IMR-90 (cell line): ENCODE measurements around the gene ZFP36L1. TPM values are rescaled to one million over a fixed set of nuclear protein-coding genes. Genes with fewer than 3 reads are reported as not detected.
A peak's percentile ranks its signal among the peaks of the same experiment; 100 is the strongest.

Source experiments
- ATAC-seq: fragments of 200-7000 bp; cut with Tn5 transposase; 2 replicates; pipeline ENCODE4 v1.9.1; 2020; ENCODE audit warnings: low read depth, mild to moderate bottlenecking, moderate library complexity
- BruUV-seq: library from RNA; stranded (reverse); fragments of 400-500 nt; replicated peaks from 2 replicates; lab custom pipeline; 2021; lab: Mats Ljungman, UMichigan
- CTCF ChIA-PET: fragments of 300-600 bp; formaldehyde crosslinking; extraction: SDS; loops from one replicate; lab custom pipeline; 2021; ENCODE audit warnings: antibody characterized with exemption; lab: Yijun Ruan, JAX
- POLR2A ChIA-PET: fragments of 300-600 bp; sonication (Branson Sonifier 250); formaldehyde crosslinking; loops from one replicate; lab custom pipeline; 2022; ENCODE audit warnings: antibody characterized with exemption; ENCODE audit not compliant: unreplicated experiment; lab: Charles Lee
- DNase-seq: peaks from one replicate; pipeline ENCODE4 v3.0.0; 2013
- H2AFZ ChIP-seq: replicated peaks from 2 replicates; pipeline ENCODE3; 2013; ENCODE audit warnings: low read length, mild to moderate bottlenecking; ENCODE audit not compliant: poor library complexity
- H2AK5ac ChIP-seq: 2 replicates; pipeline ENCODE4 v1.6.1; 2013; ENCODE audit warnings: low read depth, low read length, inconsistent platforms
- H2AK9ac ChIP-seq: replicated peaks from 2 replicates; pipeline ENCODE3; 2013; ENCODE audit warnings: mild to moderate bottlenecking, low read depth, low read length, moderate library complexity; ENCODE audit not compliant: poor library complexity
- H2BK120ac ChIP-seq: 2 replicates; pipeline ENCODE4 v1.6.1; 2013; ENCODE audit warnings: low read depth, low read length, inconsistent platforms
- H2BK15ac ChIP-seq: 3 replicates; pipeline ENCODE4 v1.6.1; 2013; ENCODE audit warnings: low read depth, low read length, inconsistent platforms
- H2BK20ac ChIP-seq: 2 replicates; pipeline ENCODE4 v1.6.1; 2013; ENCODE audit warnings: low read depth, mild to moderate bottlenecking, inconsistent platforms, low read length, moderate library complexity
- H2BK5ac ChIP-seq: 2 replicates; pipeline ENCODE4 v1.6.1; 2013; ENCODE audit warnings: mild to moderate bottlenecking, low read depth, low read length, inconsistent platforms; ENCODE audit not compliant: poor library complexity, severe bottlenecking
- H3K14ac ChIP-seq: replicated peaks from 2 replicates; pipeline ENCODE4 v1.6.1; 2013; ENCODE audit warnings: low read depth, low read length, inconsistent platforms
- H3K18ac ChIP-seq: 2 replicates; pipeline ENCODE4 v1.6.1; 2013; ENCODE audit warnings: low read depth, low read length, control low read depth
- H3K23ac ChIP-seq: 2 replicates; pipeline ENCODE4 v1.6.1; 2013; ENCODE audit warnings: low read depth, low read length, inconsistent platforms
- H3K27ac ChIP-seq: 2 replicates; pipeline ENCODE4 v1.5.1; 2013; ENCODE audit warnings: mild to moderate bottlenecking, control low read depth, low read length; ENCODE audit not compliant: insufficient read depth
- H3K27me3 ChIP-seq: 2 replicates; pipeline ENCODE4 v1.6.1; 2013; ENCODE audit warnings: low read length; ENCODE audit not compliant: control insufficient read depth, insufficient read depth
- H3K36me3 ChIP-seq: 2 replicates; pipeline ENCODE4 v1.6.1; 2013; ENCODE audit warnings: low read length, mixed read lengths; ENCODE audit not compliant: control insufficient read depth, insufficient read depth
- H3K4ac ChIP-seq: 2 replicates; pipeline ENCODE4 v1.6.1; 2013; ENCODE audit warnings: low read depth, low read length, inconsistent platforms
- H3K4me1 ChIP-seq: 2 replicates; pipeline ENCODE4 v1.6.1; 2013; ENCODE audit warnings: low read length, mixed read lengths; ENCODE audit not compliant: control insufficient read depth, insufficient read depth
- H3K4me2 ChIP-seq: 2 replicates; pipeline ENCODE4 v1.6.1; 2013; ENCODE audit warnings: low read depth, mild to moderate bottlenecking, control low read depth, low read length, moderate library complexity
- H3K4me3 ChIP-seq: 2 replicates; pipeline ENCODE4 v1.5.1; 2013; ENCODE audit warnings: low read depth, mild to moderate bottlenecking, control low read depth, low read length, moderate library complexity; ENCODE audit not compliant: insufficient read depth
- H3K56ac ChIP-seq: 2 replicates; pipeline ENCODE4 v1.6.1; 2013; ENCODE audit warnings: low read length, inconsistent platforms; ENCODE audit not compliant: insufficient read depth; ENCODE audit errors: extremely low read depth
- H3K79me1 ChIP-seq, 2 experiments: 2 replicates each; pipeline ENCODE4 v1.6.1; 2013; ENCODE audit warnings: low read length in 2 of 2, inconsistent platforms in 1 of 2, low read depth in 1 of 2
- H3K9ac ChIP-seq: 2 replicates; pipeline ENCODE4 v1.6.1; 2013; ENCODE audit warnings: low read depth, low read length, control low read depth
- H3K9me1 ChIP-seq: 2 replicates; pipeline ENCODE4 v1.6.1; 2013; ENCODE audit warnings: low read length, inconsistent platforms; ENCODE audit not compliant: insufficient read depth
- H3K9me3 ChIP-seq: 2 replicates; pipeline ENCODE4 v1.6.1; 2013; ENCODE audit warnings: low read length; ENCODE audit not compliant: control insufficient read depth, insufficient read depth
- H4K20me1 ChIP-seq: 2 replicates; pipeline ENCODE4 v1.6.1; 2013; ENCODE audit warnings: low read length, inconsistent platforms; ENCODE audit not compliant: insufficient read depth
- H4K5ac ChIP-seq: 2 replicates; pipeline ENCODE4 v1.6.1; 2013; ENCODE audit warnings: mild to moderate bottlenecking, low read depth, low read length, control low read depth
- H4K8ac ChIP-seq, 2 experiments: 2 replicates each; pipeline ENCODE4 v1.6.1; 2013; ENCODE audit warnings: low read depth in 2 of 2, low read length in 2 of 2, control low read depth in 1 of 2, inconsistent platforms in 1 of 2
- H4K91ac ChIP-seq: 2 replicates; pipeline ENCODE4 v1.6.1; 2013; ENCODE audit warnings: low read depth, low read length, inconsistent platforms; ENCODE audit not compliant: insufficient read depth
- MAZ ChIP-seq: IDR thresholded peaks from 2 replicates; pipeline ENCODE4 v1.6.1; 2012; ENCODE audit warnings: low read depth, mild to moderate bottlenecking, low read length, improper control_type of control experiment, moderate library complexity, borderline replicate concordance
- NFE2L2 ChIP-seq: fragments of 150-350 bp; IDR thresholded peaks from 2 replicates; pipeline ENCODE4 v1.6.1; 2016; ENCODE audit warnings: low read depth, mild to moderate bottlenecking, low read length
- SMC3 ChIP-seq: fragments of 150-350 bp; IDR thresholded peaks from 2 replicates; pipeline ENCODE4 v1.6.1; 2016; ENCODE audit warnings: low read depth, mild to moderate bottlenecking, antibody characterized with exemption, low read length, moderate library complexity
- WGBS, 2 experiments: methylation state at CpG; one replicate each; pipeline versions ENCODE4 v1.1.5 to v1.1.7; 2013; ENCODE audit warnings: missing lambda C conversion rate in 2 of 2; ENCODE audit not compliant: insufficient read length in 1 of 2; ENCODE audit errors: extremely low coverage in 2 of 2; 5-methylcytosine and 5-hydroxymethylcytosine counted together
- dilution Hi-C: fragments of 300-500 bp; cut with HindIII; formaldehyde crosslinking; loops from one replicate; pipeline ENCODE4 v1.14.3; 2018; ENCODE audit warnings: low sequenced_read_pairs; ENCODE audit not compliant: unreplicated experiment
- in situ Hi-C: fragments of 300-500 bp; cut with MboI; formaldehyde crosslinking; loops from 3 replicates; pipeline ENCODE4 v1.14.3; 2019; ENCODE audit warnings: low sequenced_read_pairs, inconsistent platforms, mixed read lengths
- intact Hi-C: fragments of 100-400 bp; cut with micrococcal nuclease; formaldehyde crosslinking; loops from 2 replicates; pipeline ENCODE4 v1.10.0; 2022
- polyA plus RNA-seq, 3 experiments: library from polyadenylated mRNA; depleted of rRNA; stranded (reverse); fragments of >200 nt; gene quantifications; 2 replicates each; pipeline ENCODE4 v1.2.3, GENCODE V29; 2012; ENCODE audit warnings: low replicate concordance in 1 of 3
- total RNA-seq: library from RNA; depleted of rRNA; stranded (reverse); fragments of >200 nt; gene quantifications from 2 replicates; pipeline ENCODE4 v1.2.3, GENCODE V29; 2012
- TF ChIP-seq, protein P1 (sequence below): fragments of 150-350 bp; IDR thresholded peaks from 2 replicates; pipeline ENCODE4 v1.6.1; 2017; ENCODE audit warnings: mild to moderate bottlenecking, antibody characterized with exemption, low read length, low read depth

The ZFP36L1 gene
- total and polyA plus RNA-seq, 2 of the 4 experiments (the other 2 are of a cell fraction) = 6.5 to 140 TPM

- TF ChIP-seq MAZ = no peak
Observed at GRCh38 chr14:68775614-68776126, 17.2 kb downstream of the ZFP36L1 start (continued).

DNA sequence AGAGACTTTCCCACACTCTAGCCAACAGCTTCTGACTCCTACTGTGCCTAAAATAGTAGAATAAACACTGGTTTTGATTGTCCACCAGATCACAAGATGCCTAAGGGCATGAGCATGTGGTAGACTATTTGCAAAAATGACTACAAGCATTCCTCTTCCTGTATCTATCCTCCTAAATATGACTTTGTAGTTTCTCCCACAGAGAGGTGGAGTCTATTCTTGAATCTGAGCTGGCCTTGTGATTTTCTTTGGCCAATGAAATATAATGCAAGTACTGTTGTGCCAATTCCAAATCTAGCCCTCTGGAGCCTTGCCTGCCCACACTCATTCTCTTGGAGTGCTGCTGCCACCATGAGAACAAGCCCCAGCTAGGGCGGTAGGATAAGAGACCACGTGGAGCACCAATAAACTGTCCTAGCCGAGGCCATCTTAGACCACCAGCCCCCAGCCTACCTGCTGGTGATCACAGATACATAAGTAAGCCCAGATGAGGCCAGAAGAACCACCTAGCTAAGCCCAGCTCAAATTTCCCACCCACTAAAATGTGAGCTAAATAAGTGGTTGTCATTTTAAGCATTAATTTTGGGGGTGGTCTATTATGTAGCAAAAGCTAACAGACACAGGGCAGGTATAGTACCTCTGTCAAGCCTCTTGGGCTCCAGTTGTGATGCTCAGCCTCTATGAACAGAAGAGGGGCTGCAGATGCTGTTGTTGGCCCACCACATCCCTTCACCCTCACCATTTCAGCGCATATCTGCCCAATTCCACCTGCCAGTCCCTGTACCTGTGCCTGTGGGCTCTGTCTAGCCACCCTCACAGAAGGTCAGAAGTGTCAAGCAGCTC is 17.9 kb downstream of the ZFP36L1 start:
- no TSS peak for BruUV-seq
- Histone ChIP-seq H3K4me2 (no peak overlapping the region; the same call in 1 of the 2 replicates), H3K4ac (peak overlapping the region; percentile 68), H3K9me3 (peaks cover 3% of the 10 kb centered on the region; the same call in 1 of the 2 replicates), H2BK15ac (peak overlapping the region; percentile 72; the same call in 2 of the 3 replicates), H3K79me1 (no peaks in the 10 kb centered on the region), H3K27ac (no peak overlapping the region), H4K8ac (peak overlapping the region in 1 of 2 experiments; percentile 23; a peak in 1 of 4 replicates), H3K14ac (peak overlapping the region; percentile 63; the same call in 1 of the 2 replicates), H3K4me3 (no peak overlapping the region), H4K91ac (peak overlapping the region; percentile 54; the same call in 1 of the 2 replicates), H3K4me1 (peaks cover 13% of the 10 kb centered on the region), H3K18ac (peak overlapping the region; percentile 20; the same call in 1 of the 2 replicates), H2BK5ac (peak overlapping the region; percentile 84), H4K20me1 (no peaks in the 10 kb centered on the region), H3K9me1 (peaks cover 7% of the 10 kb centered on the region; the same call in 1 of the 2 replicates), H3K36me3 (no peaks in the 10 kb centered on the region), H2AK9ac (peak overlapping the region; percentile 26), H2AK5ac (peak overlapping the region; percentile 84), H2AFZ (peak overlapping the region; percentile 59), H4K5ac (no peak overlapping the region), H3K23ac (no peak overlapping the region), H3K56ac (no peak overlapping the region), H2BK120ac (peak overlapping the region; percentile 71), H3K27me3 (no peaks in the 10 kb centered on the region), H3K9ac (no peak overlapping the region), H2BK20ac (peak overlapping the region; percentile 70)
- dilution Hi-C loops (no loop called here), intact Hi-C loops (no loop called here), in situ Hi-C loops (no loop called here)
- DNase-seq (peak; percentile 84), ATAC-seq (peak; percentile 80)
- CTCF ChIA-PET = interaction anchor here (0.6 to 1.0 kb wide), 3 partner anchors 12 to 40 kb away, joined by 3 read pairs; partner anchors contain the start of gene ZFP36L1
- 90% methylated on average over 2 of the region's 4 CpGs; no CpG with 5 or more reads in 1 of the 2 experiments for WGBS, 2 experiments
- POLR2A ChIA-PET = interaction anchor here (0.6 kb wide), 1 partner anchor 16 kb away, joined by 3 read pairs; no protein-coding TSS in a partner anchor
- no peak for TF ChIP-seq SMC3
- no peak for TF ChIP-seq NFE2L2
- TF ChIP-seq, protein P1, sequence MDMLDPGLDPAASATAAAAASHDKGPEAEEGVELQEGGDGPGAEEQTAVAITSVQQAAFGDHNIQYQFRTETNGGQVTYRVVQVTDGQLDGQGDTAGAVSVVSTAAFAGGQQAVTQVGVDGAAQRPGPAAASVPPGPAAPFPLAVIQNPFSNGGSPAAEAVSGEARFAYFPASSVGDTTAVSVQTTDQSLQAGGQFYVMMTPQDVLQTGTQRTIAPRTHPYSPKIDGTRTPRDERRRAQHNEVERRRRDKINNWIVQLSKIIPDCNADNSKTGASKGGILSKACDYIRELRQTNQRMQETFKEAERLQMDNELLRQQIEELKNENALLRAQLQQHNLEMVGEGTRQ = peak; percentile 65
